Stimulated activated CD4-positive, alpha-beta T cell treated with anti-CD3 and anti-CD28 coated beads, Interleukin-15, amount 100 ng/mL, for 48 hours (primary cell): ENCODE measurements around the gene CD300LB.
A peak's percentile ranks its signal among the peaks of the same experiment; 100 is the strongest.
"Not testable (repeated sequence)": the region's sequence is repeated elsewhere in the genome, so short reads cannot be mapped to it uniquely, and the experiment has no call there.

Experiments
- DNase-seq, 2 donors: peaks; one replicate each; pipeline ENCODE4 v3.0.0-alpha.2; 2020; ENCODE audit warnings: low read depth in 2 of 2

CD300LB gene

GRCh38 chr17:74531231-74531761 lies at the start of gene CD300LB:
Gene CD300LB, minus strand, starts transcription at chr17:74531475. Its CDS starts 125 bp downstream, at chr17:74531350.
- no peak for DNase-seq

GRCh38 chr17:74579900-74580299 lies 48.6 kb upstream of the CD300LB start:
- DNase-seq, result no peak

DNA sequence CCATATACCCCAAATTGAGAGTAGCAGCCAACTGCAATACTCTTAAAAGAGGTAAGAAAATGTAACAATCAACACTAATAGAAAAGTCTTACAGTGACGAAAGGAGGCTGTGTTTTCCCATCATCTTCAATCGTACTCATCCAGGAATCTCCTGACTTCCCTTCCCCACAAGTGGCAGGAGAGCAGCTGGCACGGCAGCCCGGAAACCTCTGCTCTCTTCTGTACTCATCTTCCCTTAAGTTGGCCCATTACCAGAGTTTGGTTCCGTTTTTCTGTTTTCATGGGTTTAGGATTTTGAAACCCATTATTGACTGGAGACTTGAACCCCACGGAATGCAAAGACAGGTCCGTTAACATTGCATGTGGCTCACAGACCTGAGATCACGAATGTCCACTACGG lies 47.7 kb upstream of the CD300LB start:
- DNase-seq, result no peak

DNA sequence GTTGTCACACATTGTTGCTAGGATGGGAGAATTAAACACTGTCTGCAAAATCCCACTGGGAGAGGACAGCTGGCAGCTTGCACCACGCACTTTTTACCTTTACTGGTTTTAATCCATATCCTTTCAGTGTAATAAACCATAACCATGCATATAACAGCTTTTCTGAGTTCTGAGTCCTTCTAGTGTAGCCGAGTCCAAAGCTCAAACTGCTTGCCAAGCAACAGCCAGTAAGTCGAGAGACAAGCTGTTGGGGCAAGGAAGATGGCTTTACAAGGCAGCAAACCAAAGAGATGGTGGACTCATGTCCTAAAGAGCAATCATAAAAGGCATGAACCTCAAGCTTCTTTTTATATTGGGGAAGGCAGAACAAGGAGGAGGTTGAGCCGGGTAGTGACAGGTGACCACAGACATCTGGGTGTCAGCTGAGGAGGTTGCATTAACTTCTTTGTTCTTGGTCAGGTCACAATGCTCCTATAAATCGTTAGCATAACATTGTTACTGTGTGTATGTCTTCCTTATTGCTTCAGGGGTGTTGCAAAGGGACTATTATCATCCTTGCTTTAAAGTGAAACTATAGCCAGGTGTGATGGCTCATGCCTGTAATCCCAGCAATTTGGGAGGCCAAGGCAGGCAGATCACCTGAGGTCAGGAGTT lies 43.3 kb upstream of the CD300LB start:
- no peak for DNase-seq

GRCh38 chr17:74573635-74574034 lies 42.4 kb upstream of the CD300LB start:
- DNase-seq, result not testable (repeated sequence)

DNA sequence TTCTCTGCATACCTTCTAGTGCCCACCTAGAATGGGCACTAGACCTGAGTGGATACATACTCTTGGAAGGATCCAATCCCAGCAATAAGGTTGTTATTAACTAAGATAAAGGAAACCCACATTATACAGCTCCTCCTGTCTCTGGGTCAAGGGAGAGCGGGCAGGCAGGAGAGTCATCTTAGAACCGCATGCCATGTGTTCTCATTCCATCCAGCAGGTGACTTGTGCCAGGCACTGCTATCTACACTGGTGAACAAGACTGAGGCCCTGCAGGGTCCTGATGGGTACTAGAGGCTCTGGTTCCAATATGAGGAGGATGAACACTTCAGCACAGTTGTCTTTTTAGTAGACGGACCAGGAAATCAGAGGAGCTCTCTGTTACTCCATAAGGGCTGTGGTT lies 41.9 kb upstream of the CD300LB start:
- DNase-seq, result no peak

- no peak for DNase-seq
These were observed 40.5 kb upstream of the CD300LB start for GRCh38 chr17:74571621-74572270.

DNA sequence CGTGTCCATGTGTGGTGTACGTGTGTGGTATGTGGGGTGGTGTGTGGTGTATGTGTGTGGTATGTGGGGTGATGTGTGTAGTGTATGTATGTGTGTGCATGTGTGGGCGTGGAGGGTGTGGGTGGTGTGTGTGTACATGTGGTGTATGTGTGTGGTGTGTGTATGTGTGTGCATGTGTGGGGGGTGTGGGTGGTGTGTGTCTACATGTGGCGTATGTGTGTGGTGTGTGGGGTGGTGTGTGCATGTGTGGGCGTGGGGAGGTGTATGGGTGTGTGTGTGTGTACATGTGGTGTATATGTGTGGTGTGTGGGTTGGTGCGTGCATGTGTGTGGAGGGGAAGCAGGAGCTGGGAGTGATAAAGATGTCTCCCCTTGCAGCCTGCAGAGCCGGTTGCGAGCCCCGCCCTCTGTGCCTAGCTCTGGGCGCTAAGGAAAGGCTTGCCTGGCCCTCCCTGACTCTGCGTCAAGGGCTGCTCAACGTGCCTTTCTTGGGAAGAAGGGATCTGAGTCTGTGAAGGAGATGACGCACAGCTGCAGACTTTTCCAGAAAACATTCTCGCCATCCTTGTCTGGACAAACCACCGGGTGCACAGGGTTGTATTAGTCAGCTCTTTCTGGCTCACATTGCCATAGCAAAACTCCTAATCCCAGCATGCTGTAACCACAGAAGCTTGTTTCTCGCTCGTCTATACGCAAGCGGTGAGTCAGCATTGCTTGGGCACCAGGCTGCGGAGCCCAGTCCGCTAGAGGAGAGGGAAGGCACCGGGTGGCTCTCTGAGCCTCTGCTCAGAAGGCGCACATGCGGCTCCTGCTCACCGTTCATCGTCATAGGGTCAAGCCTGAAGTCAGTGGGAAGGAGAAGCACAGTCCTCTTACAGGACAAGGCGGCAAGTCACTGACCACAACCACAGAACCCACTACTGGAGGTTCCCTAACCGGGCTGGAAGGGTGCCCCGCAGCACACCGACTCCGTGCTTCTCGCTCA lies 38.0 kb upstream of the CD300LB start:
- DNase-seq, result peak; percentile 31 to 36

DNA sequence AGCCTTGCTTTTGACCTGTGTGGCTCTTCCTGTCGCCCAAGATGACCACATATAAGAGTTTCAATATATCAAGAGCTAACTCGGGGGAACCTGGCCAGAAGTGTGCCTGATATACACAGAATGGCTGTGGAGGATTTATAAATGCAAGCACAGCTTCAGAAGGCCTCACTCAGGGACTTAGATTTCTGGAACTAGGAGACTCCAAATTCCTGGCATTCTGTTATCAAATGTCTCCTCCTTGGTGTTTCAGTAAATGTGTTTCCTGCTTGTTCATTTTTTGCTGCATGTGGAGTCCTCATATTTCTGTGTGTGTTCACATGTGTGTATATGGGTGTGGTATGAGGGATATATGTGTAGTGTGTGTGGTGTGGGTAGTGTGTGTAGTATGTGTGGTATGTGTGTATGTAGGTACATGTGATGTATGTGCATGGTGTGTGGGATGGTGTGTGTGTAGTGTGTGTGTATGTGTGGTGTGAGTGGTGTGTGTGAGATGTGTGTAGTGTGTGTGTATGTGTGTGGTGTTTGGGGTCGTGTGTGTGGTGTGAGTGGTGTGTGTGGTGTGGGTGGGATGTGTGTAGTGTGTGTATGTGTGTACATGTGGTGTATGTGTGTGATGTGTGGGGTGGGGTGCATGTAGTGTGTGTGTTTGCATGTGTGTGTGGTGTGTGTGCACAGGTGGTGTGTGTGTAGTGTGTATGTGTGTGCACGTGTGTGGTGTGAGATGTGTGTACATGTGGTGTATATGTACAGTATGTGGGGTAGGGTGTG lies 37.0 kb upstream of the CD300LB start:
- no peak for DNase-seq

GRCh38 chr17:74567397-74567796 lies 36.1 kb upstream of the CD300LB start, which contains the start of gene CD300H:
Gene CD300H, minus strand, starts transcription at chr17:74567509.
- no peak for DNase-seq

- peak in 1 of 2 donors; percentile 19 for DNase-seq
These were observed 35.0 kb upstream of the CD300LB start for GRCh38 chr17:74566132-74566753.

GRCh38 chr17:74565126-74565525 lies 33.9 kb upstream of the CD300LB start:
- DNase-seq, result no peak

DNA sequence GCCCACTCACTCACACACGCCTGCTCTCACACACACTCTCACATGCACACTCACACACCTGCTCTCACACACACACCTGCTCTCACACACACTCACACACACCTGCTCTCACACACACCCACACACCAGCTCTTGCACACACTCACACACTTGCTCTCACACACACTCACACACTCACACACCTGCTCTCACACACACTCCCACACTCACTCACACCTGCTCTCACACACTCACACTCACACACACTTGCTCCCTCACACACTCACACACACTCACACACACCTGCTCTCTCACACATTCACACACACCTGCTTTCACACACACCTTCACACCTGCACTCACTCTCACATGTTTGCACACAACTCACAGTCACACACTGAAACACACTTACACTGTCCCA lies 32.1 kb upstream of the CD300LB start:
- no peak for DNase-seq

GRCh38 chr17:74561586-74561985 lies 30.3 kb upstream of the CD300LB start:
- no peak for DNase-seq

GRCh38 chr17:74558882-74559519 lies 27.7 kb upstream of the CD300LB start:
- no peak for DNase-seq

- not testable (repeated sequence) for DNase-seq
These were observed 27.1 kb upstream of the CD300LB start for GRCh38 chr17:74558402-74558801.

DNA sequence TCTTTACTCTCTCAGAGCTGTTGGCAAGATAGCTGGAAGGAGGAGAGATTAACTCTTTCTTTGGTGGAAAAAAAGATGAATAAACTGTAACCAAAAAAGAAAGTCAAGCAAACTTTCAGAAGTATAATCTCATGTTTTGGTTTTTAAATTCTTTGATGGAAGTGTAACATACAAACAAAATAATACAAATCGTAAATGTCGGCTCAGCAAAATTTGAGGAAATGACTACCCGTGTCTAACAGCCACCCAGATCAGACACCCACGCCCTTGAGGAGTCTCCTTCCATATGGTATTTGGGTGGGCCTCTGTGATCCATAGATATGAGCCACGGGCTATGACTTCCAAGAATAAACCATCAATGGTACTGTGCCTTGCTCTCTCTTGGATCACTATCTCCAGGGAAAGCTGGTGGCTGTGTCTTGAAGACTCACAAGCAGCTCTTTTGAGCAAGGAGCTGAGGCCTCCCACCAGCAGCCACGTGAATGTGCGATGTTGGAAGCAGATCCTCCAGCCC lies 24.2 kb upstream of the CD300LB start:
- DNase-seq, result no peak

- DNase-seq, result no peak
These were observed 23.6 kb upstream of the CD300LB start for GRCh38 chr17:74554909-74555308.

DNA sequence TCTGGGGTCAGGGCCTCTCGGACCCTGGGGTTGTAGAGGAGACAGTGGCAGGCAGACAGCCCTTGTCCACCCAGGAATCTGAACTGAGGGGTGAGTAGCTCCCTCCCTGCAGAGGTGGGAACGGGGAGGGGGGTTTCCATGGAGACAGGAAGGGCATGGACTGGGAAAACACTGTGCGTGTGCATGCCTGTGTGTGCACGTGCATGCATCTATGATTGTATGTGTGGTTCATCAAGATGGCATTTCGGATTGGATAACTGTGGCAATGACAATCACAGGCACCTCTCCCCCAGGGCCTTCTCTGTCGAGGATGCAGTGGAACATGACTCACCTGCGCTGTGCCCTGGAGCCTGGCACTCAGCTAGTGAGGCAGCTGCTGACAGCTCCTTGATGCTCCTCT lies 20.8 kb upstream of the CD300LB start:
- DNase-seq, result no peak

DNA sequence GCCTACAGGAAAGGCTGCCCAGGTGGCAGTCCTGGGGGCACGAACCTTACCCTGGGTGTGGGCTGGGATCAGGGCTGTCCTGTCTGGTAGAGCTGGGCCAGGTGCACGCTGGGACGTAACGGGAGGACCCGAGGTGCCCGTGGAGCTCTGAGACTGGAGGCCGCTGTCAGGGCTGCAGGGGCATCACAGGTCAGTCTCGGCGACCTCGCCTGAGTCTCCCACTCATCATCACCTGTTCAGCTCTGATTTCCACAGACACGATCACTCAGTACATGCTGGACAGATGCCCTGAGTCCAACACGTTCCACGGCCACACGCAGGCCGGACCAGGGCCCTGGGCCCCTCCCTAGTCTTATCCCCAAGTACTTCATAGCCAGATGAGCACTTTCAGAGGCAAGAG lies 19.3 kb upstream of the CD300LB start:
- DNase-seq, result no peak
